ENCODE results near the gene FLCN.
"Not testable (repeated sequence)": the region's sequence is repeated elsewhere in the genome, so short reads cannot be mapped to it uniquely, and the experiment has no call there.

DNA sequence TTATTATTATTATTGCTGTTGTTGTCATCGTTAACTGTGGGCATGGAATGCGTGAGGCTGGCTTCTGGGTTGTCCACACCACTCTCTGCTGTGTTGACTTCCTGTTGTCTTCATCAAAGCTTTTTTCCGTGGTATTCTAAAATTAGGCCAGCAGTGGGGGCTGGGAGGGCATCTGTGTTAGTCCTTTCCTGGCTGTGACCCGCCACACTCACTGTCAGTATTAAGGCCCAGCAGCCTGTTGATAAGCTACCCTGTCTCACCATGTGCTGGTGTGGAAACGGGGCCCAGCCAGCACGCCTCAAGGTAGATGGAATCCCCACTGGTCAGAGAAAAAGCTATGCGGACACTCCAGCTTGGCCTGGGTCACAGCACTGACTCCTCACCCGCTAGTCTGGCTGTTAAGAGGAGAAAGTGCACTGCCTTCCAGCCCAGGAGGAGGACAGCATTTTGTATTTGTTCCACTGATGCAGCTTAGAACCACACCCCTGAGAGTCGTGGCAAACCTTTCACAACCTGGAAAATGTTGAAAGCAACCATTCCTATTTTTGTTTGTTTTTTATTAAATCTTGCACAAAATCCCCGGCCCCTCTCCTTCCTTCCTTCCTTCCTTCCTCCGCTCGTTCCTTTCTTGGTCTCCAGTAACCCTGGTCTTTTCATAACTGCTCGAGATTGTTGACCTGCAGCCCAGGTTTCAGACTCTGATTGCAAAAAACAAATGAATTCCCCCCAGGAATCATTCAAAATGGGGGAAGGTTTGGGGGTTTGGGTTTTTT is 51.8 kb downstream of the FLCN start:
- not testable (repeated sequence) for TF ChIP-seq POLR2A, CTCF (IDR thresholded peaks at IDR 0.05)

Measured in adrenal gland (tissue), 5 donors.